ENCODE data around the gene OCIAD2. TPM values are rescaled to one million over a fixed set of nuclear protein-coding genes. Genes with fewer than 3 reads are reported as not detected.

Gene OCIAD2
- total RNA-seq, 1 experiment from 2014 or later, result 64.0 TPM

DNA sequence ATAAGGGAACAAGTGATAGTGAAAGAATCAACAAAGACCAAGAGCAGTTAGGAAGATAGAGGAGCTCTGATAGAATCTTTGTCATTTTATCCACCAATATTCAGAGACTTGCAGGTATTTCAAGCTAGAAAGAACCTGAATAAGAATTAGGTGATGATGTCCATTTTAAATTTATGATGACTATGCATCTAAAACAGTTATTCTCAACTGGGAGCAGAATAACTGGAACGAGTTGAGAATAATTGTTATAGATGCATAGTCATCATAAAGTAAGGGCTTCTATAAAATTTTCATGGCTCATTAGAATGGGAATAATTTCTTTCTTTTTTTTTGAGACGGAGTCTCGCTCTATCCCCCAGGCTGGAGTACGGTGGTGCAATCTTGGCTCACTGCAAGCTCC lies 69.9 kb downstream of the OCIAD2 start:
- no peak for TF ChIP-seq ELF1 (IDR thresholded peaks at IDR 0.05; ENCODE audit: borderline replicate concordance, low read depth)
- TF ChIP-seq SIN3A (IDR thresholded peaks at IDR 0.05; ENCODE audit: low read depth), result no peak
- no peak for TF ChIP-seq RAD21 (IDR thresholded peaks at IDR 0.05; ENCODE audit: low read depth)
- no peak for TF ChIP-seq ZBTB33 (IDR thresholded peaks at IDR 0.05; ENCODE audit: extremely low read depth, insufficient replicate concordance, low read length)
- H3K4me3 ChIP-seq (replicated peaks in 1 of 2; ENCODE audit: low read depth in 1 of 2, low read length in 2 of 2), result no peak overlapping the region
- H3K9me2 ChIP-seq (ENCODE audit: insufficient read depth), result no peaks in the 10 kb centered on the region
- CTCF ChIA-PET, result no interaction called here
- H3K27ac ChIP-seq (ENCODE audit: low read depth, low read length), result no peak overlapping the region
- H3K36me3 ChIP-seq (ENCODE audit: control insufficient read depth in 1 of 2, insufficient read depth in 2 of 2, low read length in 2 of 2), result peaks cover 39 to 45% of the 10 kb centered on the region in 2 experiments
- intact Hi-C loops (cut with micrococcal nuclease), result loop anchor here (10.0 kb wide), 1 partner anchor 152 kb away; no protein-coding TSS in a partner anchor
- H3K4me2 ChIP-seq (ENCODE audit: low read length), result no peak overlapping the region
- H3K9ac ChIP-seq (ENCODE audit: low read length), result no peak overlapping the region
- DNase-seq (ENCODE audit: low read depth, low spot score), result no peak
- ATAC-seq, result no peak
- H3K27me3 ChIP-seq (ENCODE audit: insufficient read depth, low read length), result no peaks in the 10 kb centered on the region
- H2AFZ ChIP-seq (ENCODE audit: low read depth, low read length, poor library complexity, severe bottlenecking), result no peak overlapping the region
- RAD21 ChIA-PET (ENCODE audit: low non-redundant PET in 1 of 2, low total read pairs in 2 of 2, uncharacterized antibody in 2 of 2, unreplicated experiment in 2 of 2), result no interaction called here
- POLR2A ChIA-PET, result interaction anchor here (1.7 kb wide), 1 partner anchor 10 kb away, joined by 3 read pairs; no protein-coding TSS in a partner anchor
- H3K9me3 ChIP-seq (ENCODE audit: control insufficient read depth in 1 of 2, insufficient read depth in 1 of 2, low read depth in 1 of 2, low read length in 2 of 2), result no peaks in the 10 kb centered on the region
- peaks cover 99% of the 10 kb centered on the region for H3K79me2 ChIP-seq (ENCODE audit: insufficient read depth, low read length)
- BruUV-seq (replicated peaks), result no TSS peak
- H4K20me1 ChIP-seq (ENCODE audit: insufficient read depth), result peaks cover 8% of the 10 kb centered on the region; the same call in 1 of the 2 replicates
- H3K4me1 ChIP-seq (ENCODE audit: control insufficient read depth in 1 of 2, insufficient read depth in 2 of 2, low read length in 2 of 2), result peaks cover 4 to 10% of the 10 kb centered on the region in 2 experiments; a peak in 3 of 4 replicates

Other genes with a start within 250 kb of the OCIAD2 start
- gene FRYL, start 126.5 kb downstream of the OCIAD2 start, total RNA-seq (2021; ENCODE audit: unreplicated experiment), result 47.7 TPM
- gene OCIAD1, start 75.7 kb downstream of the OCIAD2 start, total RNA-seq (2021; ENCODE audit: unreplicated experiment), result 163 TPM
- gene CWH43, start 79.5 kb upstream of the OCIAD2 start, total RNA-seq (2021; ENCODE audit: unreplicated experiment), result not detected